Measurements from ENCODE around the gene TSSC4.

- TF ChIP-seq CTCF (IDR thresholded peaks at IDR 0.05; ENCODE audit: low read depth, low read length) (no peak), EZH2phosphoT487 (IDR thresholded peaks at IDR 0.05; ENCODE audit: low read depth) (no peak)
These were observed 37.4 kb upstream of the TSSC4 start for GRCh38 chr11:2363130-2363529.
